ENCODE measurements around the gene KRTCAP2. TPM values are rescaled to one million over a fixed set of nuclear protein-coding genes. Genes with fewer than 3 reads are reported as not detected.
"Not testable (repeated sequence)": the region's sequence is repeated elsewhere in the genome, so short reads cannot be mapped to it uniquely, and the experiment has no call there.

KRTCAP2 gene
- total RNA-seq, 1 experiment from 2014 or later: 156 TPM

- Histone ChIP-seq H3K27me3 (ENCODE audit: insufficient read depth, low read depth) (no peaks in the 10 kb centered on the region), H3K36me3 (ENCODE audit: low read depth) (no peaks in the 10 kb centered on the region; the same call in 1 of the 2 replicates), H3K4me3 (peak overlapping the region; percentile 33; the same call in 1 of the 2 replicates), H3K4me2 (peak overlapping the region; percentile 69), H3K9me3 (ENCODE audit: insufficient read depth, low read depth) (no peaks in the 10 kb centered on the region), H3F3A (ENCODE audit: insufficient read depth, low read depth) (peaks cover 14% of the 10 kb centered on the region; the same call in 1 of the 2 replicates), H3K27ac (no peak overlapping the region), H4K20me1 (ENCODE audit: insufficient read depth) (0 out of 2 replicates have a peak, but pooled peaks cover 5% of the 10 kb centered on the region), H3K4me1 (replicated peaks; ENCODE audit: insufficient read depth) (peaks cover 12% of the 10 kb centered on the region), H3K79me2 (ENCODE audit: low read depth) (peaks cover 12% of the 10 kb centered on the region), H3K9me2 (ENCODE audit: insufficient read depth) (no peaks in the 10 kb centered on the region), H2AFZ (no peak overlapping the region; the same call in 1 of the 2 replicates)
- DNase-seq: peak; percentile 66 to 83
- no TSS peak for BruUV-seq (replicated peaks)
- TF ChIP-seq EZH2 (IDR thresholded peaks at IDR 0.05; ENCODE audit: low read depth) (no peak), CTCF (conservative IDR thresholded peaks at IDR 0.05) (peak; percentile 98)
- ChIA-PET CTCF (interaction anchor here (0.5 to 1.5 kb wide), 13 partner anchors 39 to 219 kb away, joined by 3 to 20 read pairs (median 5); partner anchors contain the start of genes EFNA1 and THBS3), POLR2A (ENCODE audit: unreplicated experiment) (interaction anchor here (0.5 to 0.7 kb wide), 3 partner anchors 231 to 608 kb away, joined by 3 read pairs; no protein-coding TSS in a partner anchor)
- intact Hi-C loops (cut with micrococcal nuclease; ENCODE audit: unreplicated experiment): loop anchor here (1.0 kb wide), 3 partner anchors 55 to 81 kb away; no protein-coding TSS in a partner anchor
These were observed 5.7 kb downstream of the KRTCAP2 start for GRCh38 chr1:155167166-155168104.

- Histone ChIP-seq H3K4me1 (replicated peaks; ENCODE audit: insufficient read depth) (peaks cover 4% of the 10 kb centered on the region; the same call in 1 of the 2 replicates), H3K36me3 (ENCODE audit: low read depth) (no peaks in the 10 kb centered on the region; the same call in 1 of the 2 replicates), H3K9me2 (ENCODE audit: insufficient read depth) (no peaks in the 10 kb centered on the region), H3K4me3 (no peak overlapping the region), H4K20me1 (ENCODE audit: insufficient read depth) (0 out of 2 replicates have a peak, but pooled peaks cover 5% of the 10 kb centered on the region), H3K9me3 (ENCODE audit: insufficient read depth, low read depth) (no peaks in the 10 kb centered on the region), H3K79me2 (ENCODE audit: low read depth) (peaks cover 4% of the 10 kb centered on the region), H3K4me2 (no peak overlapping the region), H3K27ac (no peak overlapping the region), H2AFZ (no peak overlapping the region), H3K27me3 (ENCODE audit: insufficient read depth, low read depth) (no peaks in the 10 kb centered on the region), H3F3A (ENCODE audit: insufficient read depth, low read depth) (peaks cover 9% of the 10 kb centered on the region; the same call in 1 of the 2 replicates)
- POLR2A ChIA-PET (ENCODE audit: unreplicated experiment): interaction anchor here (0.7 kb wide), 1 partner anchor 509 kb away, joined by 3 read pairs; no protein-coding TSS in a partner anchor
- CTCF ChIA-PET: interaction anchor here (0.6 to 1.5 kb wide), 10 partner anchors 23 to 115 kb away, joined by 3 to 20 read pairs (median 4); partner anchors contain the start of genes EFNA1 and THBS3
- no peak for TF ChIP-seq EZH2 (IDR thresholded peaks at IDR 0.05; ENCODE audit: low read depth)
- no peak for TF ChIP-seq CTCF (conservative IDR thresholded peaks at IDR 0.05)
- BruUV-seq (replicated peaks): no TSS peak
- DNase-seq: no peak
- intact Hi-C loops (cut with micrococcal nuclease; ENCODE audit: unreplicated experiment): loop anchor here (1.0 kb wide), 3 partner anchors 54 to 80 kb away; no protein-coding TSS in a partner anchor
These were observed 6.5 kb downstream of the KRTCAP2 start for GRCh38 chr1:155166471-155167165.

GRCh38 chr1:155166051-155166470 is 7.0 kb downstream of the KRTCAP2 start:
- ChIA-PET CTCF (interaction anchor here (0.6 kb wide), 2 partner anchors 22 to 73 kb away, joined by 3 to 4 read pairs; no protein-coding TSS in a partner anchor), POLR2A (ENCODE audit: unreplicated experiment) (no interaction called here)
- DNase-seq: no peak
- Histone ChIP-seq H3K36me3 (ENCODE audit: low read depth) (no peaks in the 10 kb centered on the region; the same call in 1 of the 2 replicates), H2AFZ (no peak overlapping the region), H3F3A (ENCODE audit: insufficient read depth, low read depth) (peaks cover 9% of the 10 kb centered on the region; the same call in 1 of the 2 replicates), H3K4me2 (no peak overlapping the region), H3K79me2 (ENCODE audit: low read depth) (no peaks in the 10 kb centered on the region; the same call in 1 of the 2 replicates), H3K4me1 (replicated peaks; ENCODE audit: insufficient read depth) (peaks cover 4% of the 10 kb centered on the region; the same call in 1 of the 2 replicates), H3K9me2 (ENCODE audit: insufficient read depth) (no peaks in the 10 kb centered on the region), H3K9me3 (ENCODE audit: insufficient read depth, low read depth) (no peaks in the 10 kb centered on the region), H3K4me3 (no peak overlapping the region), H3K27me3 (ENCODE audit: insufficient read depth, low read depth) (no peaks in the 10 kb centered on the region), H4K20me1 (ENCODE audit: insufficient read depth) (no peaks in the 10 kb centered on the region), H3K27ac (no peak overlapping the region)
- no TSS peak for BruUV-seq (replicated peaks)
- intact Hi-C loops (cut with micrococcal nuclease; ENCODE audit: unreplicated experiment): no loop called here
- no peak for TF ChIP-seq CTCF (conservative IDR thresholded peaks at IDR 0.05)
- no peak for TF ChIP-seq EZH2 (IDR thresholded peaks at IDR 0.05; ENCODE audit: low read depth)

GRCh38 chr1:155164625-155165024 is 8.5 kb downstream of the KRTCAP2 start:
- H2AFZ ChIP-seq; H3K9me3 ChIP-seq (ENCODE audit: insufficient read depth, low read depth); intact Hi-C loops (cut with micrococcal nuclease; ENCODE audit: unreplicated experiment); H3K27me3 ChIP-seq (ENCODE audit: insufficient read depth, low read depth); H3K36me3 ChIP-seq (ENCODE audit: low read depth); BruUV-seq (replicated peaks); H4K20me1 ChIP-seq (ENCODE audit: insufficient read depth); DNase-seq; H3K79me2 ChIP-seq (ENCODE audit: low read depth); H3F3A ChIP-seq (ENCODE audit: insufficient read depth, low read depth); H3K27ac ChIP-seq; H3K4me2 ChIP-seq; H3K9me2 ChIP-seq (ENCODE audit: insufficient read depth); H3K4me1 ChIP-seq (replicated peaks; ENCODE audit: insufficient read depth); H3K4me3 ChIP-seq: not testable (repeated sequence)
- POLR2A ChIA-PET (ENCODE audit: unreplicated experiment): interaction anchor here (0.6 kb wide), 1 partner anchor 80 kb away, joined by 3 read pairs; no protein-coding TSS in a partner anchor
- CTCF ChIA-PET: interaction anchor here (0.7 kb wide), 1 partner anchor 16 kb away, joined by 6 read pairs; no protein-coding TSS in a partner anchor

Data from PC-9 (cell line).